ENCODE measurements around the gene CST11.

DNA sequence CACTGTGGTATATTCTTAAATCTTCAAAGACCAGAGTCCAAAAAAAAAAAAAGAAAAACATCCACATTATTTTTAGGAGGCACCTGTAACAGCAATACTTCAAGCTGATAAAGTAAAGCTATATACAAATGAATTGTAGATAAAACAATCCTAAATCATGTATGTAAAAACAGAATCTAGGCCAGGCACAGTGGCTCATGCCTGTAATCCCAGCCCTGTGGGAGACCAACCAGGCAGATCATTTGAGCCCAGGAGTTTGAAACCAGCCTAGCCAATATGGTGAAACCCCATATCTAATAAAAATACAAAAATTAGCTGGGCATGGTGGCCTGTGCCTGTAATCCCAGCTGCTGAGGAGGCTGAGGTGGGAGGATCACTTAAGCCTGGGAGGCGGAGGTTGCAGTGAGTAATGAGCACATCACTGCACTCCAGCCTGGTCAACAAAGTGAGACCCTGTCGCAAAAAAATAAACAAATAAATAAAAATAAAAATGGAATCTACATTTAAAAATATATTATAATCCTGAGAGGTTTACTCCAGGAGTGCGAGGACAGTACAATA lies 38.7 kb downstream of the CST11 start:
- TF ChIP-seq, protein P1, sequence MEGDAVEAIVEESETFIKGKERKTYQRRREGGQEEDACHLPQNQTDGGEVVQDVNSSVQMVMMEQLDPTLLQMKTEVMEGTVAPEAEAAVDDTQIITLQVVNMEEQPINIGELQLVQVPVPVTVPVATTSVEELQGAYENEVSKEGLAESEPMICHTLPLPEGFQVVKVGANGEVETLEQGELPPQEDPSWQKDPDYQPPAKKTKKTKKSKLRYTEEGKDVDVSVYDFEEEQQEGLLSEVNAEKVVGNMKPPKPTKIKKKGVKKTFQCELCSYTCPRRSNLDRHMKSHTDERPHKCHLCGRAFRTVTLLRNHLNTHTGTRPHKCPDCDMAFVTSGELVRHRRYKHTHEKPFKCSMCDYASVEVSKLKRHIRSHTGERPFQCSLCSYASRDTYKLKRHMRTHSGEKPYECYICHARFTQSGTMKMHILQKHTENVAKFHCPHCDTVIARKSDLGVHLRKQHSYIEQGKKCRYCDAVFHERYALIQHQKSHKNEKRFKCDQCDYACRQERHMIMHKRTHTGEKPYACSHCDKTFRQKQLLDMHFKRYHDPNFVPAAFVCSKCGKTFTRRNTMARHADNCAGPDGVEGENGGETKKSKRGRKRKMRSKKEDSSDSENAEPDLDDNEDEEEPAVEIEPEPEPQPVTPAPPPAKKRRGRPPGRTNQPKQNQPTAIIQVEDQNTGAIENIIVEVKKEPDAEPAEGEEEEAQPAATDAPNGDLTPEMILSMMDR (IDR thresholded peaks at IDR 0.05) = no peak
- no peak for TF ChIP-seq POLR2A (IDR thresholded peaks at IDR 0.05)
